Fibroblast of lung (primary cell): ENCODE results near the gene HDAC4. TPM values are rescaled to one million over a fixed set of nuclear protein-coding genes. Genes with fewer than 3 reads are reported as not detected.
A peak's percentile ranks its signal among the peaks of the same experiment; 100 is the strongest.

Experiments used
- DNase-seq, 2 donors: peaks; one replicate each; pipeline versions ENCODE4 v3.0.0 to v3.0.0-alpha.2; 2010; ENCODE audit warnings: low read depth in 2 of 2
- H2AFZ ChIP-seq: 2 replicates; pipeline ENCODE4 v1.5.1; 2012; ENCODE audit warnings: low read length, control low read depth, inconsistent platforms
- H3K27ac ChIP-seq: 2 replicates; pipeline ENCODE4 v1.5.1; 2011; ENCODE audit warnings: low read length, control low read depth; ENCODE audit not compliant: insufficient read depth
- H3K27me3 ChIP-seq: 2 replicates; pipeline ENCODE4 v1.5.1; 2011; ENCODE audit warnings: mild to moderate bottlenecking, low read length; ENCODE audit not compliant: control insufficient read depth, insufficient read depth
- H3K36me3 ChIP-seq: 2 replicates; pipeline ENCODE4 v1.5.1; 2011; ENCODE audit warnings: low read length; ENCODE audit not compliant: control insufficient read depth, insufficient read depth
- H3K4me1 ChIP-seq: 2 replicates; pipeline ENCODE4 v1.5.1; 2011; ENCODE audit warnings: low read length; ENCODE audit not compliant: control insufficient read depth, insufficient read depth; ENCODE audit errors: extremely low read depth
- H3K4me2 ChIP-seq: 2 replicates; pipeline ENCODE4 v1.5.1; 2011; ENCODE audit warnings: low read length, control low read depth; ENCODE audit not compliant: insufficient read depth; ENCODE audit errors: extremely low read depth
- H3K4me3 ChIP-seq, 4 experiments: fragments of 200-600 bp in 1 of 4; sonication (generic) in 1 of 4; replicated peaks in 1 of 4; 2 replicates each; pipeline ENCODE4 v1.5.1; 2011 to 2016; ENCODE audit warnings: low read length in 4 of 4, low read depth in 3 of 4, mild to moderate bottlenecking in 3 of 4, control low read depth in 2 of 4, inconsistent platforms in 1 of 4, mixed read lengths in 1 of 4; ENCODE audit not compliant: insufficient read depth in 1 of 4; ENCODE audit errors: control extremely low read depth in 1 of 4
- H3K79me2 ChIP-seq: 2 replicates; pipeline ENCODE4 v1.5.1; 2012; ENCODE audit warnings: mild to moderate bottlenecking, low read length, inconsistent platforms; ENCODE audit not compliant: control insufficient read depth, insufficient read depth
- H3K9ac ChIP-seq: 2 replicates; pipeline ENCODE4 v1.5.1; 2011; ENCODE audit warnings: mild to moderate bottlenecking, low read length, control low read depth; ENCODE audit not compliant: insufficient read depth
- H3K9me3 ChIP-seq: 2 replicates; pipeline ENCODE4 v1.5.1; 2012; ENCODE audit warnings: low read depth, low read length; ENCODE audit not compliant: control insufficient read depth, insufficient read depth
- H4K20me1 ChIP-seq: 2 replicates; pipeline ENCODE4 v1.5.1; 2011; ENCODE audit warnings: low read length; ENCODE audit not compliant: control insufficient read depth, insufficient read depth; ENCODE audit errors: extremely low read depth
- EZH2 ChIP-seq: IDR thresholded peaks from 2 replicates; pipeline ENCODE4 v1.5.1; 2012; ENCODE audit warnings: low read length, control low read depth, mild to moderate bottlenecking; ENCODE audit errors: missing control alignments
- polyA plus RNA-seq, 2 donors: library from polyadenylated mRNA; depleted of rRNA in 1 of 2; stranded (reverse) in 1 of 2; unstranded in 1 of 2; fragments of >200 nt; gene quantifications; 2 replicates each; pipeline ENCODE4 v1.2.1, GENCODE V29; 2011 to 2012; ENCODE audit warnings: missing spikeins in 1 of 2
- total RNA-seq: library from RNA; depleted of rRNA; stranded (reverse); fragments of >200 nt; gene quantifications from 2 replicates; pipeline ENCODE4 v1.2.1, GENCODE V29; 2014
- TF ChIP-seq, protein P1 (sequence below), 2 donors: IDR thresholded peaks in 1 of 2; conservative IDR thresholded peaks in 1 of 2; 1 replicate in 1 of 2; 2 replicates in 1 of 2; pipeline ENCODE4 v1.5.1; 2011 to 2012; ENCODE audit warnings: low read length in 2 of 2, control low read depth in 1 of 2, inconsistent platforms in 1 of 2, low read depth in 1 of 2, mild to moderate bottlenecking in 1 of 2

Gene HDAC4
- total and polyA plus RNA-seq, 2 donors (not counting 1 experiment from before 2014, with no cell fraction given): 7.4 to 19.8 TPM

DNA sequence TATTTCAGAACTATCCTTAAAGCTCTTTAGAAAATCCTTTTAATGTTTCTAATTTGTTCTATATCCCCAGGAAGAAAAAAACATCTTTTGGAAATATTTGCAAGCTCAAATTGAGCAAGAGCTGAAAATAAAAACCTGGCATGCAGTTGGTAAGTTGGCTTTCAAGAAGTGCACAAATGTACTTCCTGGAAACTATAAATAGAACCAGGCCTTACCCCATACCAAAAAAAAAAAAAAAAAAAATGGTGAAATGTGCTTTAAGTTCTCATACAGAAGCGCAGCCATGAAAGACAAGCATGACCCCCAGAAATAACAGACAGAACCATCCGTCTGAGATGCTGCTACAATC lies 178.5 kb downstream of the HDAC4 start:
- peak overlapping the region; percentile 30 to 50 (median 39) for H3K4me3 ChIP-seq
- H3K36me3 ChIP-seq: no peaks in the 10 kb centered on the region
- peak in 1 of 2 donors; percentile 87 for DNase-seq
- H3K79me2 ChIP-seq: peaks cover 5% of the 10 kb centered on the region
- H3K4me1 ChIP-seq: peaks cover 29% of the 10 kb centered on the region
- peak overlapping the region; percentile 82 for H3K27ac ChIP-seq
- no peak for TF ChIP-seq EZH2
- TF ChIP-seq, protein P1, sequence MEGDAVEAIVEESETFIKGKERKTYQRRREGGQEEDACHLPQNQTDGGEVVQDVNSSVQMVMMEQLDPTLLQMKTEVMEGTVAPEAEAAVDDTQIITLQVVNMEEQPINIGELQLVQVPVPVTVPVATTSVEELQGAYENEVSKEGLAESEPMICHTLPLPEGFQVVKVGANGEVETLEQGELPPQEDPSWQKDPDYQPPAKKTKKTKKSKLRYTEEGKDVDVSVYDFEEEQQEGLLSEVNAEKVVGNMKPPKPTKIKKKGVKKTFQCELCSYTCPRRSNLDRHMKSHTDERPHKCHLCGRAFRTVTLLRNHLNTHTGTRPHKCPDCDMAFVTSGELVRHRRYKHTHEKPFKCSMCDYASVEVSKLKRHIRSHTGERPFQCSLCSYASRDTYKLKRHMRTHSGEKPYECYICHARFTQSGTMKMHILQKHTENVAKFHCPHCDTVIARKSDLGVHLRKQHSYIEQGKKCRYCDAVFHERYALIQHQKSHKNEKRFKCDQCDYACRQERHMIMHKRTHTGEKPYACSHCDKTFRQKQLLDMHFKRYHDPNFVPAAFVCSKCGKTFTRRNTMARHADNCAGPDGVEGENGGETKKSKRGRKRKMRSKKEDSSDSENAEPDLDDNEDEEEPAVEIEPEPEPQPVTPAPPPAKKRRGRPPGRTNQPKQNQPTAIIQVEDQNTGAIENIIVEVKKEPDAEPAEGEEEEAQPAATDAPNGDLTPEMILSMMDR (conservative IDR thresholded peaks at IDR 0.05 in 1 of 2, IDR thresholded peaks at IDR 0.05 in 1 of 2; ENCODE audit: low read depth in 1 of 2, low read length in 2 of 2): no peak
- H2AFZ ChIP-seq: no peak overlapping the region
- H3K9ac ChIP-seq: peak overlapping the region; percentile 32
- H3K9me3 ChIP-seq: no peaks in the 10 kb centered on the region
- H3K4me2 ChIP-seq: peak overlapping the region; percentile 94
- no peaks in the 10 kb centered on the region for H3K27me3 ChIP-seq
- H4K20me1 ChIP-seq: no peaks in the 10 kb centered on the region

DNA sequence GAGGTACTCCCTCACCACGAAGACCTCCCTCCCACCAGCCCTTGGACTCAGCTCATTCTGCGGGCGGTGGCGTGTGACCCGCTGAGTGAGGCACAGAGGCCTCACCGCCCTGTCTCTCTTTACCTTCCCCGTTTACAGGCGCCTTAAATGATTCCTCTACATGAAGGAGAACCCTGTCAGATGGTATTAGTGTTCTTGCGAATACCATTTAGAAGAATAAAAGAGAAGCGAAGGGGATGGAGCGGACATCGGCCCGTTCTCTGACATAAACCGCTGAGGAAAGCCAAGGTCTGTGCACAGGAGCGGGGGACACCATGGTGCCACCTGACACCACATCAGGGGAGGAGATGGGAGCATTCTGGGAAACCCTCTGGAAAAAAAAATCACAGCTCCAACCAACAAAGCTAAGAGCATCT lies 179.8 kb downstream of the HDAC4 start:
- Histone ChIP-seq H3K27ac (peak overlapping the region; percentile 82), H3K79me2 (peaks cover 5% of the 10 kb centered on the region), H3K9me3 (no peaks in the 10 kb centered on the region), H3K4me1 (peaks cover 22% of the 10 kb centered on the region), H2AFZ (no peak overlapping the region), H3K36me3 (no peaks in the 10 kb centered on the region), H3K27me3 (no peaks in the 10 kb centered on the region), H4K20me1 (no peaks in the 10 kb centered on the region), H3K9ac (no peak overlapping the region), H3K4me3 (no peak overlapping the region), H3K4me2 (peak overlapping the region; percentile 94)
- no peak for DNase-seq
- TF ChIP-seq, protein P1 (conservative IDR thresholded peaks at IDR 0.05 in 1 of 2, IDR thresholded peaks at IDR 0.05 in 1 of 2; ENCODE audit: low read depth in 1 of 2, low read length in 2 of 2): no peak
- no peak for TF ChIP-seq EZH2

DNA sequence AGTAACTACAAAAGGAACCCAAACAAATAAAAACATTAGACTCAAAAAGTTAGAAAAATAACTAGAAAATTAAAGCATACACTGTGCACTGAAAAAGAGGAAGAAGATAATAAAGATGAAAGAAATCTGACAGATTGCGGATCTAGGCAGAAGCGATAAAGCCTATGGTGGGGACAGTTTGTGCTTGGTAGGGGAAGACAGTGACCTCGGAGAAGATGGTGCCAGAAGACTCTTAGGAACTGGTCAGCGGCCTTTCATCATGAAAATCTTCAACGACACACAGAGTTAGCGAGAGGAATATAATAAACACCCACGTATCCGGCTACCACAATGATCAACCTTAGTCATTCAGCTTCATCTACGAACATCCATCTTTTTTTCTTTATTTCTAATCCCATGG lies 180.5 kb downstream of the HDAC4 start:
- no peaks in the 10 kb centered on the region for H3K9me3 ChIP-seq
- no peaks in the 10 kb centered on the region for H4K20me1 ChIP-seq
- TF ChIP-seq, protein P1 (conservative IDR thresholded peaks at IDR 0.05 in 1 of 2, IDR thresholded peaks at IDR 0.05 in 1 of 2; ENCODE audit: low read depth in 1 of 2, low read length in 2 of 2): no peak
- TF ChIP-seq EZH2: no peak
- H3K4me1 ChIP-seq: peaks cover 16% of the 10 kb centered on the region
- H3K36me3 ChIP-seq: no peaks in the 10 kb centered on the region
- H3K27me3 ChIP-seq: no peaks in the 10 kb centered on the region
- H3K79me2 ChIP-seq: peaks cover 5% of the 10 kb centered on the region
- H3K9ac ChIP-seq: no peak overlapping the region
- no peak overlapping the region for H3K4me3 ChIP-seq
- DNase-seq: no peak
- no peak overlapping the region for H3K27ac ChIP-seq
- no peak overlapping the region for H2AFZ ChIP-seq
- H3K4me2 ChIP-seq: no peak overlapping the region
